NCI-H69 (cell line): ENCODE measurements around the gene NT5DC2.
"Not testable (repeated sequence)": the region's sequence is repeated elsewhere in the genome, so short reads cannot be mapped to it uniquely, and the experiment has no call there.

Source experiments
- DNase-seq: peaks from one replicate; lab custom pipeline; 2025; lab: John Stamatoyannopoulos, UW

The NT5DC2 gene

GRCh38 chr3:52537165-52537620, 3.5 kb upstream of the NT5DC2 start:
- no peak for DNase-seq

DNA sequence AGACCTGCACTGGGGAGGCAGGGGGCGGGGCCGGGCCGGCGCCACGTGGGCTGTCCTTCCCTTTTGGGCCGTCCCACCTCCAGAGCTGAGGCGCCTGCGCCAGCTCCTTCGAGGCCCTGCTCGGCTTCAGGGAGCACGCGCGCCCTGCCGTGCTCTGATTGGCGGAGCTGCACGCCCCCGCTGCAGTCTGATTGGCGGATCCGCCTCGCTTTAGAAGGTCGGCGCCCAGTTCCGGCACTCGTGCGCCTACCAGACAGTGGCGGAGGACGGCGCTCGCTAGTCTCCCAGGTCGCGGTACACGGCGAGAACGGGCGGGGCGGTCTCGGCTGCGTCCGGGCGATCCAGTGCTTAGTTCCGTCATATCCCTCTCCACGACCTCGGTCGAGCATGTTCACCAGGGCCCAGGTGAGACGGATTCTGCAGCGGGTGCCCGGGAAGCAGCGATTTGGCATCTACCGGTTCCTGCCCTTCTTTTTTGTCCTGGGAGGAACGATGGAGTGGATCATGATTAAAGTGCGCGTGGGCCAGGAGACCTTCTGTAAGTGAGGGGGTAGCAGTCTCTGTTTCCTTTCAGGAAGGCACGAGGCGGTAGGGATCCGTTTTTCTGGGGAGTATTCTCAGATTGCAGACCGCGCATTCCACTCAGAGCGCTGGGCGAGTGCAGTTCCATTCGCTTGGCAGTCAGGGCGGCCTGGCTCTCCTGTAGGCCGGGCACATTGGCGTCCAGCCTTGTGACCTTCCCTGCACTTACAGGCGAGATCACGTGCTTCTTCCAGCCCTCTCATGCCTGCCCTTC, 2.9 kb upstream of the NT5DC2 start, which contains the start of gene UQCC5:
TSS of gene UQCC5 (plus strand) at position 237 of the 796 bp plus-strand sequence. CDS start at position 388, 151 bp downstream.
- DNase-seq = peak; percentile 98

DNA sequence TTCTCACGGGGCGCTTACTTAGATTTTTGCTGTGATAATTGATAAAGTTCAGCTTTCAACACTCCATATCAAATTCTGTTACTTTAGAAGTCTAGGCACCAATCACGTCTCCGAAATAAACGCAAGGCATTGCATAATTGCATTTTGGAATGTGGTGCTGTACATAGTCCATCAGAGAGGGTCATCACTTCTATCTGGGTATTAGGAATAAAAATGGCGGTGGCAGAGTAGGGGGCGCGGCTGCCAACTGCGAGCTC, 2.4 kb upstream of the NT5DC2 start:
- DNase-seq = no peak

- peak; percentile 3 for DNase-seq
These were observed 1.9 kb upstream of the NT5DC2 start for GRCh38 chr3:52535411-52536111.

- peak; percentile 75 for DNase-seq
These were observed 875 bp upstream of the NT5DC2 start for GRCh38 chr3:52534281-52535183.

- peak; percentile 47 for DNase-seq
These were observed 627 bp downstream of the NT5DC2 start for GRCh38 chr3:52532838-52533622.

DNA sequence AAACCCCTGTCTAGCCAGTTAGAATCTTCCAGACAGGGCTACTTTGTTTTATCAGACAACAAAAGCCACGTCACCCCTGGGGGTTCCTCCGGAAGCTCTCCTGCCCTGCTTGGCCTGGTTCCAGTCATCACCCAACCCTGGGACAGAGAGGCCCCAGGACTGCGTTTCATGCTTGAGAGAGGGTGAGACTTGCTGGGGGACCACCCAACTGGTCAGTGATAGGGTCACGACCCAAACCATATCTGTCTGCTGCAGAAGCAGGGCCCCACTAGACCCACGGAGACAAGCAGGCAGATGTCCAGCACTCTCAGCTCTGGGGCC, 1.2 kb downstream of the NT5DC2 start:
- DNase-seq = peak; percentile 34

- no peak for DNase-seq
These were observed 1.7 kb downstream of the NT5DC2 start for GRCh38 chr3:52531860-52532516.

DNA sequence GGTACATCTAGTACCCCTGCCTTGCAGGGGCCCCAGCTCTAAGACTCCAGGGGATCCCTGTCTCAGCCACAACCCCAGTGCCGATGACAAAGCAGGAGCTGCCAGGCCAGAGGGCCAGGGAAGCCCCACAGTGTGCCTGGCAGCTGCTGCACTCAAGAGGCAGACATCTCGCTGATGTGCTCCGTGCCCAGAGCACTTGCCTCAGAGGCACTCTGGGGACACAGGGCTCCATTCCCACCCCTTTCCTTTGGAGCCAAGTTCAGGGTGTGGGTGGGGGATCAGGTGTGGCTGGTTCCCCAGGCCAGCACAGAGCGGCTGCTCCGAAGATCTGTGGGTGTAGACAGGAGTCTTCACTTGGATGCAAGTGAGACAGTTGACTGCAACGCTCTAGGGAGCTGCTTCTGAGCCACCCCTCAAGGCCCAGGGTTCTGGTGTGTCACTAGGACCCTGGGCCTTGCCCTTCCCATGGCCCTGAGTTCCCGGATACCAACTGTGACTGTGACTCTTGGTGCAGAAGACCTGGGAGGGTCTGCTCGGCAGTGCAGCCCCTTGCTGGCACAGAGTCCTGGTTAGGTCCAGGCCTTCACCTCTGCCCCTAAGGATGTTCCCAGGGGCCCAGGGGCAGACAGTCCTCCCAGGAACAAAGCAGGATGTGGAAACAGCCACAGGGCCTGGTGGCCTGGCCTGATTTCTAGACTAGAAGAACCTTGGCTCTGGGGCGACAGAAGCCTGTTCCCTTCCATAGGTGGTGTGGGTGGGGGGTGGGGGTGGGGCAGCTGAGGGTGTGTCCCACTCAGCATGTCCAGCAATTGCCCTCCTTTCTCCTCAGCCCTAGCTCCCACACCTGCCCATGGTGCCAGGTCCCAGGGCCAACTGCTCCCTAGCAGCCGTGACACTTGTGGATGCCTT, 2.5 kb downstream of the NT5DC2 start:
- peak; percentile 6 for DNase-seq

DNA sequence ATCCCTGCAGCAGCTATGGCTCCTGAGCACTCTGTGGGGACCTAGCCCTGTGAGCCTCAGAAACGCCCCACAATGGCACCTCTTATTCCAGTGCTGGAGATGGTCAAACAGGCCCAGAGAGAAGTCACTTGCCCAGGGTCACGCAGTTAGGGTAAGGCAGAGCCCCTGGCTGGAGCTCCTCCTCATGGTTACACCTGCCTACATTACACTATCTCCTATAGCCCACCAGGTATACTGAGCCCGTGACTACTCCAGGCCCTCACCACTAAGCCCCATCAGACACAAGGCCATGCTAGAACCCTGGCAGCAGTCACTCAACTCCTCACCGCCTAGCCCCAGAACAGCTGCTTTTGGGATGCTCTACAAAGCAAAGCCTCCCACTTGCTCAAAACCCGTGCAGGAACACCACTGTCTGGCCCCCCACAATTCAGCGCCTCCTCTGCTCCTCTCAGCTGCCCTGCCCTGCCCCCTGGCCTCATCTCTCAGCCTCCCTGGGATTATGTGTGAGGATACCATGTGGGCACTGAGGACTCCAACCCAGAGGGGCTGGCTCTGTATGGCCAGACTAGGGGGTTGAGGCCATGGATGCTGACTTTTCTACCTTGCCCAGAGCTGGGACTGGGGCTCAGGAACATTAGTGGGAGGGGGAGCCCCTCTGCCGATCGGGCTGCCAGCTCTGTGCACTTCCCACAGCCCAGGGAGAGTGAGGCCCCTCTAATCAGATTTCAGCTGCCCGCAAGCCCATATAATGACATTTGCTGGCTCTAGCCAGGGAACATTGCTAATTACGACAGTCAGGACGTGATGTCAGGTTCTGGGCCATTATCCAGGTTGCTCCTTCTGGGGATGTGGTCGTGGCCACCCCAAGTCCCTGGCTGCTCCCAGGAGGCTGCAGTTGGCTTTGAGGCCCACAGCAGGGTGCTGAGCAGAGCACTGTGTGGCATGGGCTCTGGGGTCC, 4.0 kb downstream of the NT5DC2 start:
- DNase-seq = no peak

DNA sequence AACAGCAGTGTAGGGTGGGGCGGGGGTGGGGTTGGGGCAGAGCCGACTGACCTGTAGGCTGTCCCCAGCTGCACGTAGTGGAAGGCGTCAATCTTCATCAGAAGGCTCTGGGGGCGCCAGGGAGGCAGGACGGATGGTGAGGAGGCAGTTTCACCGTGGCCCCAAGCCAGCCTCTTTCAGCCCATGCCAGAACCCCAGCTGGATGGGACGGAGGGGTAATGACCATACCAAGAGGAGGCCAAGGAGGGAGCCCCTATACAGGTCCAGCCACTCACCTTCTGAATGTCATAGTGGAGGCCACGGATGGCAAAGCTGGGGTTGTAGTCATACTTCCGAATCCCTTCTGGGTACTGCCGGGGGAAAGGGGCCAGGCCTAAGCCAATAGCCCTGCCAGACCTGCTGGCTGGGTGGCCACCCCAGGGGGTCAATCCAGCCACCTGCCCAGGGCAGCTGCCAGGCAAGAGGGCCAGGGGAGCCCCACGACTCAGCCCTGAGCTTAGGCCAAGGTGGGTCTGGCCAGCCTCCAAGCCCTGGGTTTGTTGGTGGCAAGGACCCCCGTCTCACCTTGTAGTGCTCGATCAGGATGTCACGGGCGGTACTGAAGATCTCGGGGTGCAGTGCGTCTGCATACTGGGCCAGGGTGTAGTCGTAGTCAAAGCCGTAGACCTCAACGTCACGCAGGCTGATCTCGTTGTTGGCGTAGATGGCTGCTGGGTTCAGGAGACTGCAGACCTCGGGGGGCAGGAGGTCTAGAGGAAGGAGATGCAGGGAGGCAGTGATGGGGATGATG, 4.9 kb downstream of the NT5DC2 start:
- DNase-seq = no peak

DNA sequence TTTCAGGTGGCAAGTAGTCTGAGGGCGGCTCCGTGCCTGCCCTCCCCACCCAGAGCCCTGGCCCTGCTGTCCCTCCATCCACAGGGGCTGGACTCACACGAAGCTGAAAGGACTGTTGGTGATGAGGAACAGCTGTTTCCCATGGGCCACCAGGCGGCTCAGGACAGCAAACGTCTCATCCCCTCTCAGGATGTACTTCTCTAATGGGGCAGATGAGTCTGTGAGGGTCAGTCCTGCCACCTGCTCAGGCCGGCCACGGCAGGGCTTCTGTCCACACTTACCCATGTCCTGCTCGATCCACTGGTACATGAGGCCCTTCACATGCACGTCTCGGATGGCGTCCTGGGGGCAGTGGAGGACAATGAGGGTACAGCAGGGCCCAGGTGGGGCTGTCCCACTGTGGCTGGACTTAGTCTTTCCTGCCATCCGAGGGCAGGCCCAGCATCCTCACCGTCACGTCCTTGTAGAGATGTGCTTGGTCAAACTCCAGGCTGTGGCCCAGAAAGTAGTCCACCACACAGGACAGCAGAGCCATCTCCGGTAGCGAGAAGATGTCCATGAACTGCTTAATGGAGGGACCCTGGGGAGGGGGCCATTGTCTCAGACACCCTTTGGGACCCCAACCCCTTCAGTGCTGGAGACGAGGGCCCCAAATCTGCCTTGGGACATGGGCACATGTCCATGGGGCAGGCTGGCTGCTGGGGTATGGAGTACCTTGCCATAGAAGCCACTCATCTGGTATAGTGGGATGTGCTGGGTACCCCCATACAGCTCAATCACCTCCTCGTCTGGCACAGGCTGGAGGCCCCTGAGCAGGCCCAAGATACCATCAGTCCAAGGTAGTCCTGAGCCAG, 5.7 kb downstream of the NT5DC2 start:
- no peak for DNase-seq

DNA sequence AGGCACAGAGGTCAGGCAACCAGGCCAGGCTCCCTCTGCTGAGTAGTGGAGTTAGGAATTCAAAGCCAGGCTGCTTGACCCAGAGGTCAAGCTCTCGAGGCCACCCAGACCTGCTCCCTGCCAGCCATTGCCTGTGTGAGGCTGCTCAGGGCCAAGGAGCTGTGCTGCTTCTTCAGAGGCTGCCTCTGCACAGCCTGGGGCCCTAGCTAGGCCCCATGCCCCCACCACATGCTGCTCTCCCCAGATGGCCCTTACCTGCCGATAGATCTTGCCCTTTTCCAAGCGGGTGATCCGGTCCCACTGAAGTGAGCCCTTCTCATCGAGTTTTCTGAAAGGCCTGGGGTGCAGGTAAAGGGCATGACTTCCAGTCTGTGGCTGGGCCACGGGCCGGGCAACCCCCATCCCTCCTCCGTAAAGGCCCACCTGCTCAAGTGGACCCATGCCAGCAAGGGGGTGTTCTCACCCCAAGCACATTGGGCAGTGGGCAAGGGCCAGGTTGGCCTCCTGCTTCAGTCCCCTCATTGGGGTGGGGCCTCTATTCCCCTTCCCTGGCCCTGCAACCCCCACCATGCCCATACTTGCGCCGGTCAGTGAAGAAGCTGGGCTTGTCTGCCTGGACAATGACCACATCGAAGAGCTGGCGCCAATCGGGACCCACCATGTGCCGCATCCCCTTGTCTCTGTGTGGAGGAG, 6.5 kb downstream of the NT5DC2 start:
- DNase-seq = no peak

- DNase-seq = not testable (repeated sequence)
These were observed 7.0 kb downstream of the NT5DC2 start for GRCh38 chr3:52526671-52527038.

DNA sequence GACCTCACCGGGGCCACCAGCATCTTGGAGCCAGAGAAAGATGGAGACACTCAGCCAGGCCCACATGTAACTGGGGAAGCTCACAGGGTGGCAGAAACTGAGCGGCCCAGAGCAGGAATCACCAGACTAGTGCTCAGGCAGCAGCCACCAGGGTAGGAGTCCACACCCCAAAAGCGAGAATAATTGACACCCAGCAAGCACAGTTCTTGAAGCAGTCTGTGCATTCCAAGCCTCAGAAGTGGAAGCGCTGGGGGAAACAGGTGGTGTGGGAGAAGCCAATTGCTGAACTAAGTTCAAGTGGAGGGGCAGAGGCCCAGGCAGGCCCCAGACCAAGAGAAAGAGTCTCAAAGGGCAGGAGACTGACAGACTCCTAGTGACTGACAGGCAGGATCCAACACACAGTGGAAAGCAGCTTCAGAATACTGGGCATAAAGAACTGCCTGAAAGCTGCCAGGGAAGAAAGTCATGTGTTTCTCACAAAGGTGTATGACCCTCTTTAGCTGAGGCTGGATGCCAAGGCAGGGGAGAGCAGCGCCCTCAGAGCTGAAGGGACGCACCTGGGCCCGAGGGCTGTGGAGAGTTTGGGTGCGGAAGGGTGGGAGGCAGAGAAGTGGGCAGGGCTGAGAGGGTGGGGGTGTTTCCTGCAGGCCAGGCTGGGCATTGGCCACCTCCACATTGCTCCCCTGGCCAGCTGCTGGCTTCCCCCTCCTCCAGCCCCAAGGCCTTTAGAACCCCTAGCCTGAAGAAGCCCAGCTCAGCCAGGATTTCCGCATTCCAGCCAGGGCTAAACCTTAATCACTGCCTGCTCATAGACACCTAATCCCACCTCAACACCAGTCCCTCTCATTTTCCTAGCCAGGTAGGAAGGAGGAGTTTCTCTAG, 7.7 kb downstream of the NT5DC2 start:
- DNase-seq = no peak
